Vagina (tissue), 2 donors: ENCODE measurements around the gene SMG6. TPM values are rescaled to one million over a fixed set of nuclear protein-coding genes. Genes with fewer than 3 reads are reported as not detected.

Experiments
- DNase-seq, 2 donors: peaks; one replicate each; pipeline ENCODE4 v3.0.0-alpha.2; 2017; ENCODE audit errors: extremely low spot score in 2 of 2
- H3K27ac ChIP-seq: fragments of 200-600 bp; sonication (generic); one replicate; pipeline ENCODE4 v1.5.1; 2019
- H3K27me3 ChIP-seq: fragments of 200-600 bp; sonication (generic); one replicate; pipeline ENCODE4 v1.5.1; 2019
- H3K36me3 ChIP-seq, 2 donors: fragments of 200-600 bp; sonication (generic); one replicate each; pipeline ENCODE4 v1.5.1; 2017 to 2019
- H3K4me1 ChIP-seq: fragments of 200-600 bp; sonication (generic); one replicate; pipeline ENCODE4 v1.5.1; 2019
- H3K4me3 ChIP-seq, 2 donors: fragments of 200-600 bp; sonication (generic); 1 replicate in 1 of 2; 2 replicates in 1 of 2; pipeline ENCODE4 v1.5.1; 2016 to 2019
- H3K9me3 ChIP-seq: fragments of 200-600 bp; sonication (generic); one replicate; pipeline ENCODE4 v1.5.1; 2019
- POLR2A ChIP-seq, 2 donors: fragments of 450-650 bp; IDR thresholded peaks; one replicate each; pipeline ENCODE4 v1.6.1; 2017; ENCODE audit warnings: antibody characterized with exemption in 2 of 2, mild to moderate bottlenecking in 2 of 2, moderate library complexity in 2 of 2
- POLR2AphosphoS5 ChIP-seq, 2 donors: sonication (generic); formaldehyde crosslinking; IDR thresholded peaks; one replicate each; pipeline ENCODE4 v1.9.0; 2017; ENCODE audit warnings: antibody characterized with exemption in 2 of 2, mild to moderate bottlenecking in 2 of 2, low read depth in 1 of 2; ENCODE audit not compliant: insufficient read depth in 1 of 2
- intact Hi-C: fragments of 100-400 bp; cut with DNase I; formaldehyde crosslinking; loops from one replicate; pipeline ENCODE4 v1.15.1; 2023
- total RNA-seq: library from RNA; depleted of rRNA; stranded (reverse); fragments of >200 nt; gene quantifications from one replicate; pipeline ENCODE4 v1.2.3, GENCODE V29; 2016
- TF ChIP-seq, protein P1 (sequence below), 3 experiments: fragments of 450-650 bp in 2 of 3; fragments of 200-600 bp in 1 of 3; sonication (generic) in 1 of 3; IDR thresholded peaks; one replicate each; pipeline ENCODE4 v1.5.1; 2017 to 2019; ENCODE audit warnings: antibody characterized with exemption in 3 of 3, mild to moderate bottlenecking in 2 of 3, moderate library complexity in 2 of 3

SMG6 gene
- total RNA-seq, 1 donor from 2014 or later: 46.2 TPM

DNA sequence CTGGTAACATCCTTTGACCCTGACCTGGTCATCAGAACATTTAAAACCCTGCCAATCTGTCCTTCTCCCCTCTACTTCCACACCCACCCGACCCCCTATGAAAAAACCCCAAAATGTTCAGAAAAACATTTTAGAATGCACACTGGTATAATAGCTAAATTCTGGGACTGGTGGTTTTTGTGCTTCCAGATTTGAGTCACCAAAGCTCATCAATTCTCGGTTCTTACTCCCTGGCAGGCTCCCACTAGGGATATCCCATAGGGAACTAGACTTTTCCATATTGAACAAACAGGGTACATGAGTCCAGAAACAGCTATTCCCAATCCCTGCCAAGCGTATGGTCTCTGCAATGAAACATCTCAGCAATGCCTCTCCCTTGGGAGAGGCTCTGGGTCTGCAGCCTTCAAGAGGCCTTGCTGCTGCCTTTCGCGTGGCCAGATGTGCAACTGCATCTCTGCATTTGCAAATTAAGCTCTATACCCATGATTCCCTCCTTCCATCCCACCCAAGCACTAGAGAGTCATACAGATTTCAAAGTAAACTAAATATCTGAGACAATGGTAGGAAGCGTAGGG lies 67.7 kb downstream of the SMG6 start:
- H3K4me1 ChIP-seq: peaks cover 84% of the 10 kb centered on the region
- intact Hi-C loops: no loop called here
- TF ChIP-seq POLR2A (IDR thresholded peaks at IDR 0.05) (no peak), POLR2AphosphoS5 (IDR thresholded peaks at IDR 0.05; ENCODE audit: insufficient read depth in 1 of 2, low read depth in 1 of 2) (no peak)
- TF ChIP-seq, protein P1, sequence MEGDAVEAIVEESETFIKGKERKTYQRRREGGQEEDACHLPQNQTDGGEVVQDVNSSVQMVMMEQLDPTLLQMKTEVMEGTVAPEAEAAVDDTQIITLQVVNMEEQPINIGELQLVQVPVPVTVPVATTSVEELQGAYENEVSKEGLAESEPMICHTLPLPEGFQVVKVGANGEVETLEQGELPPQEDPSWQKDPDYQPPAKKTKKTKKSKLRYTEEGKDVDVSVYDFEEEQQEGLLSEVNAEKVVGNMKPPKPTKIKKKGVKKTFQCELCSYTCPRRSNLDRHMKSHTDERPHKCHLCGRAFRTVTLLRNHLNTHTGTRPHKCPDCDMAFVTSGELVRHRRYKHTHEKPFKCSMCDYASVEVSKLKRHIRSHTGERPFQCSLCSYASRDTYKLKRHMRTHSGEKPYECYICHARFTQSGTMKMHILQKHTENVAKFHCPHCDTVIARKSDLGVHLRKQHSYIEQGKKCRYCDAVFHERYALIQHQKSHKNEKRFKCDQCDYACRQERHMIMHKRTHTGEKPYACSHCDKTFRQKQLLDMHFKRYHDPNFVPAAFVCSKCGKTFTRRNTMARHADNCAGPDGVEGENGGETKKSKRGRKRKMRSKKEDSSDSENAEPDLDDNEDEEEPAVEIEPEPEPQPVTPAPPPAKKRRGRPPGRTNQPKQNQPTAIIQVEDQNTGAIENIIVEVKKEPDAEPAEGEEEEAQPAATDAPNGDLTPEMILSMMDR (IDR thresholded peaks at IDR 0.05): no peak
- H3K27me3 ChIP-seq: no peaks in the 10 kb centered on the region
- no peak overlapping the region for H3K4me3 ChIP-seq
- no peaks in the 10 kb centered on the region for H3K9me3 ChIP-seq
- DNase-seq: no peak
- H3K27ac ChIP-seq: peak overlapping the region; percentile 45
- H3K36me3 ChIP-seq: peaks cover 0 to 12% of the 10 kb centered on the region in 2 donors

DNA sequence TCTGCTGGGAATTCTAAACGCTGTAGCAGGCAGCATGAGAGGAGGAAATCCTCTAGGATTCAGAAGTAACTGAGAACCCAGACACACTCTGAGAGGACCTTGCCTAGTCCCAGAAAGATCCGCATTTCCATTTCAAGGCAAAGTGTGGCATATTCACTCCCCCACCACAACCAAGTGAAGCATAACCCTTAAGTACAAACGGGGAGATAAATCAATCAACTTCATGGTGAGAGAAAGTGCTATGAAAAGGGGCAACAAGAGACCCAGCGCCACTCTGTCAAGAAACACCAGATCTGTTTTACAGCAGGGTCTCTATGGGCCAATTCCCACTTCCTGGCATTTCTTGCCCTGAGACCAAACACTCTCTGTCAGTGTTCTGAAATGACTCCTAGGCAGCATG lies 68.3 kb downstream of the SMG6 start:
- TF ChIP-seq POLR2AphosphoS5 (IDR thresholded peaks at IDR 0.05; ENCODE audit: insufficient read depth in 1 of 2, low read depth in 1 of 2) (no peak), POLR2A (IDR thresholded peaks at IDR 0.05) (no peak)
- TF ChIP-seq, protein P1 (IDR thresholded peaks at IDR 0.05): no peak
- H3K27ac ChIP-seq: peak overlapping the region; percentile 45
- intact Hi-C loops: no loop called here
- H3K36me3 ChIP-seq: peaks cover 0 to 12% of the 10 kb centered on the region in 2 donors
- peaks cover 90% of the 10 kb centered on the region for H3K4me1 ChIP-seq
- no peaks in the 10 kb centered on the region for H3K9me3 ChIP-seq
- no peak overlapping the region for H3K4me3 ChIP-seq
- H3K27me3 ChIP-seq: no peaks in the 10 kb centered on the region
- no peak for DNase-seq

DNA sequence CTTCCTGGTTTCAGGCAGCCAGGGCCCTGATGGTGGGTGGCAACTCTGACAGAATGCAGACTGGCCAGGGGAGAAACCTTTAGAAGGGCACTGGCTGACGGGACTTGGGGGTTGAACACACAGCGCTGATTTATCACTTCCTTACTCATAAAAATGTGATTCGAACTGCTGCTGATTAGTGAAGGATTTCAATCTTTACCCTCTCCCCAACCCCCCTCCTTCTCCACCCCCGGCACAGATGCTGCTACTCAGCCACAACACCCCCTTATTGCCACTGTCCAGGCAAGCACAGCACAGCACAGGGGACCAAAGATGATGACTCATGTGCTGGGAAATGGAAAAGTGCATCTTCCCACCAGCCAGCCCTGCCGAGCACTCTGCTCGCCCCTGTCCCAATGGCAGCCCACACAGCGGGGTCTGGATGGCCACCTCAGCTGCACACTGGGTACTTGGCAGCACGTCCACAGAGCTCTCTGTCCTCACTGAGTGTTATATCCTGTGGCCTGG lies 70.1 kb downstream of the SMG6 start:
- H3K36me3 ChIP-seq: peaks cover 0 to 16% of the 10 kb centered on the region in 2 donors
- H3K4me1 ChIP-seq: peaks cover 75% of the 10 kb centered on the region
- intact Hi-C loops: no loop called here
- no peak overlapping the region for H3K4me3 ChIP-seq
- TF ChIP-seq POLR2A (IDR thresholded peaks at IDR 0.05) (no peak), POLR2AphosphoS5 (IDR thresholded peaks at IDR 0.05; ENCODE audit: insufficient read depth in 1 of 2, low read depth in 1 of 2) (peak in 1 of 2 donors; percentile 12)
- TF ChIP-seq, protein P1 (IDR thresholded peaks at IDR 0.05): no peak
- H3K27ac ChIP-seq: peak overlapping the region; percentile 60
- no peak for DNase-seq
- no peaks in the 10 kb centered on the region for H3K9me3 ChIP-seq
- H3K27me3 ChIP-seq: no peaks in the 10 kb centered on the region

DNA sequence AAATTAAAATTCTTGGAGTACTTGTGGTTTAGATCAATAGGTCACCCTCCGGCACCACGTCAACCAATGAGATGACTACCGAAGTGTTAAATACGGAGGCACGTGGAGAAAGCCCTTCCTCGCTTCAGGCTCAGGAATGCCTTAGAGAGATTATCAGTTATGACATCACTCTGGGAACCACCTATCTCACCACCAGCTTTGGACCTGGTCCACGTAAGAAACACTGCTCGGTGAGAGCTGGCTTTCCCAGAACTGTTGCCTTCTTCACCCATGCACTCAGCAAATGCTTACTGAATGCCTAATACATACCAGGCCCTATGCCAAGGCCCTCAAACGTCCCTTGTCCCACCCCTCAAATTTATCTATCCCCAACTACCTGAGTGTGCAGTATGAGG lies 71.3 kb downstream of the SMG6 start:
- H3K36me3 ChIP-seq: peaks cover 0 to 16% of the 10 kb centered on the region in 2 donors
- H3K9me3 ChIP-seq: no peaks in the 10 kb centered on the region
- H3K27me3 ChIP-seq: no peaks in the 10 kb centered on the region
- intact Hi-C loops: no loop called here
- H3K27ac ChIP-seq: peak overlapping the region; percentile 60
- DNase-seq: no peak
- TF ChIP-seq, protein P1 (IDR thresholded peaks at IDR 0.05): no peak
- no peak overlapping the region for H3K4me3 ChIP-seq
- H3K4me1 ChIP-seq: peaks cover 63% of the 10 kb centered on the region

DNA sequence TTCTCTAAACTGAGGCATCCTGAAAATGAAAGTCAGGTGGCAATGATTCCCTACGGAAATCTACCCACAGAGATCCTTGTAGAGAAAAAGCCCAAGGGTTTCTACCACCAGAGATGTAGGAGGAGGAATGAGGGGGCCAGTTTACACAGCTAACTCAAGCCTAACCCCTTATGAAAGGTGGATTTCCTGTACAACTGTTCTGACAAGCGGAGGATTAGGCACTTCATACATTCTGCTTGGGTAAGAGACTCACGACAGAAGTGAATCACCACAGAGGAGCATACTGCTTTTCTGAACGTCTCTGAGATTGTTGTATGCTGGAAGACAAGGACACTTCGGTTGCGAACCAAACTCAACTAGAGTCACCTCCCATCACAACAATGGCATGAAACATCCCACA lies 72.7 kb downstream of the SMG6 start:
- peaks cover 0 to 11% of the 10 kb centered on the region in 2 donors for H3K36me3 ChIP-seq
- intact Hi-C loops: no loop called here
- no peaks in the 10 kb centered on the region for H3K27me3 ChIP-seq
- H3K4me3 ChIP-seq: no peak overlapping the region
- peaks cover 54% of the 10 kb centered on the region for H3K4me1 ChIP-seq
- no peaks in the 10 kb centered on the region for H3K9me3 ChIP-seq
- peak overlapping the region; percentile 60 for H3K27ac ChIP-seq
- no peak for DNase-seq
- TF ChIP-seq POLR2A (IDR thresholded peaks at IDR 0.05) (no peak), POLR2AphosphoS5 (IDR thresholded peaks at IDR 0.05; ENCODE audit: insufficient read depth in 1 of 2, low read depth in 1 of 2) (no peak)
- TF ChIP-seq, protein P1 (IDR thresholded peaks at IDR 0.05): no peak
